Gastroesophageal sphincter (tissue), 3 donors: ENCODE results near the gene RBM6.

Source experiments
- EP300 ChIP-seq: sonication (generic); formaldehyde crosslinking; IDR thresholded peaks from one replicate; pipeline ENCODE4 v1.6.1; 2017; ENCODE audit warnings: antibody characterized with exemption, mild to moderate bottlenecking
- POLR2A ChIP-seq, 2 donors: fragments of 450-650 bp; IDR thresholded peaks; one replicate each; pipeline ENCODE4 v1.6.1; 2017; ENCODE audit warnings: antibody characterized with exemption in 2 of 2, mild to moderate bottlenecking in 2 of 2, moderate library complexity in 1 of 2
- POLR2AphosphoS5 ChIP-seq: sonication (generic); formaldehyde crosslinking; IDR thresholded peaks from one replicate; pipeline ENCODE4 v1.6.1; 2017; ENCODE audit warnings: antibody characterized with exemption
- TF ChIP-seq, protein P1 (sequence below), 4 experiments: fragments of 200-600 bp in 2 of 4; fragments of 450-650 bp in 2 of 4; sonication (generic) in 1 of 4; IDR thresholded peaks; one replicate each; pipeline ENCODE4 v1.5.1; 2017 to 2019; ENCODE audit warnings: antibody characterized with exemption in 4 of 4, mild to moderate bottlenecking in 2 of 4, moderate library complexity in 2 of 4

DNA sequence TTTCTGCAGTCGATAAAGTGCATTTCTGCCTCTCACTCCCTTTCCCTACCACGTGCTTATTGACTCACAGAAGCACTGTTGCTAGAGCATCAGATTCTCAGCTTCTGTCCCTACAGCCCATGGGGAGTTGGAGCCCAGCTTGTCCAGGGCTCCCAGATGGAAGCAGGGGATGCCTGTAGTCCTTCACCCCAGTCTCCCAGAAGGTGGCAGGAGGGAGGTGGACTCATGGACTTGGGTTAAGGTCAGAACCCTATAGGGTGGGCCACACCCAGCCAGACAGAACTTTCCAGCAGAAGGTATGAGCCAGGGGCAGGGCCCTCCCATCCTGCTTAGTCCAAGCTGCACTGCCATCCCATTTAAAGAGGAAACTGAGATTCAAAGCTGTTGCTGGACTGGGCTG is 182.1 kb downstream of the RBM6 start:
- TF ChIP-seq, protein P1, sequence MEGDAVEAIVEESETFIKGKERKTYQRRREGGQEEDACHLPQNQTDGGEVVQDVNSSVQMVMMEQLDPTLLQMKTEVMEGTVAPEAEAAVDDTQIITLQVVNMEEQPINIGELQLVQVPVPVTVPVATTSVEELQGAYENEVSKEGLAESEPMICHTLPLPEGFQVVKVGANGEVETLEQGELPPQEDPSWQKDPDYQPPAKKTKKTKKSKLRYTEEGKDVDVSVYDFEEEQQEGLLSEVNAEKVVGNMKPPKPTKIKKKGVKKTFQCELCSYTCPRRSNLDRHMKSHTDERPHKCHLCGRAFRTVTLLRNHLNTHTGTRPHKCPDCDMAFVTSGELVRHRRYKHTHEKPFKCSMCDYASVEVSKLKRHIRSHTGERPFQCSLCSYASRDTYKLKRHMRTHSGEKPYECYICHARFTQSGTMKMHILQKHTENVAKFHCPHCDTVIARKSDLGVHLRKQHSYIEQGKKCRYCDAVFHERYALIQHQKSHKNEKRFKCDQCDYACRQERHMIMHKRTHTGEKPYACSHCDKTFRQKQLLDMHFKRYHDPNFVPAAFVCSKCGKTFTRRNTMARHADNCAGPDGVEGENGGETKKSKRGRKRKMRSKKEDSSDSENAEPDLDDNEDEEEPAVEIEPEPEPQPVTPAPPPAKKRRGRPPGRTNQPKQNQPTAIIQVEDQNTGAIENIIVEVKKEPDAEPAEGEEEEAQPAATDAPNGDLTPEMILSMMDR (IDR thresholded peaks at IDR 0.05), result no peak
- TF ChIP-seq POLR2A (IDR thresholded peaks at IDR 0.05), result no peak
- no peak for TF ChIP-seq POLR2AphosphoS5
- TF ChIP-seq EP300, result no peak
